Right lobe of liver (tissue), 6 donors: ENCODE results near the gene TPGS1. TPM values are rescaled to one million over a fixed set of nuclear protein-coding genes. Genes with fewer than 3 reads are reported as not detected.

Experiments
- ATAC-seq, 4 donors: fragments of 200-7000 bp; cut with Tn5 transposase; one replicate each; pipeline ENCODE4 v1.9.1; 2020; ENCODE audit warnings: mild to moderate bottlenecking in 4 of 4, moderate library complexity in 4 of 4
- DNase-seq, 3 donors: peaks; one replicate each; pipeline ENCODE4 v3.0.0-alpha.2; 2020
- H3K27ac ChIP-seq, 3 donors: fragments of 200-600 bp; one replicate each; pipeline ENCODE4 v1.8.0; 2022
- H3K27me3 ChIP-seq, 2 donors: fragments of 200-600 bp; one replicate each; pipeline ENCODE4 v1.8.0; 2022
- H3K36me3 ChIP-seq, 4 donors: fragments of 200-600 bp; sonication (generic) in 1 of 4; one replicate each; pipeline versions ENCODE4 v1.5.1 to v1.8.0; 2017 to 2022; ENCODE audit warnings: control low read depth in 1 of 4
- H3K4me1 ChIP-seq, 4 donors: fragments of 200-600 bp; sonication (generic) in 1 of 4; one replicate each; pipeline versions ENCODE4 v1.5.1 to v1.8.0; 2017 to 2022; ENCODE audit warnings: control low read depth in 1 of 4
- H3K4me3 ChIP-seq, 3 donors: fragments of 200-600 bp; one replicate each; pipeline ENCODE4 v1.8.0; 2022
- H3K9me3 ChIP-seq, 4 donors: fragments of 200-600 bp; sonication (generic) in 1 of 4; one replicate each; pipeline versions ENCODE4 v1.5.1 to v1.8.0; 2017 to 2022; ENCODE audit warnings: control low read depth in 1 of 4
- CTCF ChIP-seq, 4 donors: fragments of 200-600 bp in 3 of 4; fragments of 450-650 bp in 1 of 4; IDR thresholded peaks; one replicate each; pipeline versions ENCODE4 v1.5.1 to v1.8.0; 2016 to 2022; ENCODE audit warnings: antibody characterized with exemption in 4 of 4, mild to moderate bottlenecking in 2 of 4
- POLR2A ChIP-seq: fragments of 450-650 bp; IDR thresholded peaks from one replicate; pipeline ENCODE4 v1.6.1; 2017; ENCODE audit warnings: antibody characterized with exemption, mild to moderate bottlenecking
- WGBS: methylation state at CpG from one replicate; pipeline ENCODE4 v1.1.6; 2018; ENCODE audit warnings: low coverage, low lambda C conversion rate; ENCODE audit not compliant: insufficient coverage; ENCODE audit errors: missing lambda C conversion rate; 5-methylcytosine and 5-hydroxymethylcytosine counted together
- intact Hi-C, 2 donors: fragments of 100-400 bp; cut with DNase I; formaldehyde crosslinking; loops; one replicate each; pipeline versions ENCODE4 v1.11.2 to v1.14.1; 2022
- total RNA-seq, 6 experiments: library from RNA; depleted of rRNA in 2 of 6; stranded (reverse); fragments of >200 nt in 2 of 6; fragmentation: NEBNext Ultra II Directional in 3 of 6; extraction: Animal tissue kit (Norgen Biotek cat#: 25700) in 3 of 6; gene quantifications; one replicate each; pipeline versions ENCODE4 v1.1.0 to v1.2.4, GENCODE V29; 2016 to 2023
- donor health status: DM: no; HTN: yes; CAD: no.
- donor health status: DM: no; HTN: no; CAD: no.
- donor health status: DM: no; HTN: no; CAD: no.
- donor health status: DM: no; HTN: yes; CAD: no.
- donor health status: DM: no; HTN: yes; CAD: no.

TPGS1 gene
- total RNA-seq, 6 experiments from 2014 or later, result 8.2 to 42.2 (median 10.3) TPM

DNA sequence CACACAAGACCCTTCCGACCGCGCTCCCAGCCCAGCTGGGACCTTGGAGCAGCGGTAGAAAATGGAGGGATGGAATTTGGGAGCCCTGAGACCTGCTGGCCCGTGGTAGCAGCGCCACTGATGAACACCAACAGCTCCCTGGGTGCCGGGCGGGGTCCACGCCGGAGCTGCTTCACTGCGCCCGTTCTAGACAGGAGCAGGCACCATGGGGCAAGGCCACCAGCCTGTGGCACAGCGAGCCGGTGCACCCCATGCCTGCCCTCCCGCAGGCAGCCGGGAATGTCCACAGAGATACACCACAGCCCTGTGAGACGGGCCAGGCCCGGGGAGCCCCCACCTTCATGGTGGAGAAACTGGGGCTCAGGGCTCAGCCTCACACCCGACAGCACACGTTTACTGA, 36.6 kb upstream of the TPGS1 start:
- TF ChIP-seq POLR2A (no peak), CTCF (IDR thresholded peaks at IDR 0.05) (no peak)
- DNase-seq (no peak), ATAC-seq (no peak)
- no peak overlapping the region for H3K27ac ChIP-seq
- H3K4me1 ChIP-seq, result no peaks in the 10 kb centered on the region
- intact Hi-C loops, result no loop called here
- no peaks in the 10 kb centered on the region for H3K9me3 ChIP-seq
- H3K4me3 ChIP-seq, result no peak overlapping the region
- no peaks in the 10 kb centered on the region for H3K27me3 ChIP-seq
- H3K36me3 ChIP-seq, result no peaks in the 10 kb centered on the region
- WGBS, result 87% methylated on average over 4 of the region's 20 CpGs

DNA sequence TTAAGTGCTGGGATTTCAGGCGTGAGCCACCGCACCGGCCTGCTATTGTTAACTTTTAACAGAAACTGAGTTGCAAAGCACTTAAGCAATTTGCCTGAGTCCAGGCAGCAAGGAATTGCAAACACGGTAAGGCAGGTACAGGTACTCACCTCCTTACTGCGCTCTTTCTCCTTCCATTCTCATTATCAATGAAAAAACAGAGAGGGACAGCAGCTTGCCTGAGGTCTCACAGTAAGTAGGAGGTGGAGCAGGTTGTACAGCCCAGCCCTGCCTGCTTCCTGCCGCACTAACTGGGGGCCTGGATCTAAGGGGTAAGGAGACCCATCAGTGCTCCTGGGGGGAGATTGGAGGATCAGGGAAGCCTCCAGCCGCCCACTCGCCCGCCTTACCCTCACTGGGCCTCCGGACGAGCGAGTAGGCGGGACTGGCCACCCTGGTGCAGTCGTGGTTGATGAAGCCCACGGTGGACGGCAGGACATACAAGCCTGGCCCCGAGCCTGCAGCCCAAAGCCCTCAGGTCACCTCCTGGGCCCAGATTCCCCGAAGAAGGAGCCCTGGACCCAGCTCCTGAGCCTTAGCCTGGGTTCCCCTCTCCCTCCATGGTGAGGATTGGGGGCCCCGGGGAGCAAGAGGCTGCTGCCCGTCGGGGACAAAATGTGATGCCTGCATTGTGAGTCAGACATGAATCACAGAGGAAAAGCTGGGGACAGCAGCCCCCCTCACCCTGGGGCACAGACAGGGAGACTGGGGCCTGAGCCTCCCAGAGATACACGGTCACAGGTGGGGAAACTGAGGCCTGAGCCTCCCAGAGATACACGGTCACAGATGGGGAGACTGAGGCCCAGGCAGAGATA, 35.1 kb upstream of the TPGS1 start:
- Histone ChIP-seq H3K4me1 (no peaks in the 10 kb centered on the region), H3K27ac (no peak overlapping the region), H3K36me3 (no peaks in the 10 kb centered on the region), H3K27me3 (no peaks in the 10 kb centered on the region), H3K9me3 (no peaks in the 10 kb centered on the region), H3K4me3 (no peak overlapping the region)
- no peak for ATAC-seq
- 62% methylated on average over 8 of the region's 23 CpGs for WGBS
- DNase-seq, result peak in 1 of 3 donors; percentile 35
- intact Hi-C loops, result no loop called here
- no peak for TF ChIP-seq CTCF (IDR thresholded peaks at IDR 0.05)
- no peak for TF ChIP-seq POLR2A

DNA sequence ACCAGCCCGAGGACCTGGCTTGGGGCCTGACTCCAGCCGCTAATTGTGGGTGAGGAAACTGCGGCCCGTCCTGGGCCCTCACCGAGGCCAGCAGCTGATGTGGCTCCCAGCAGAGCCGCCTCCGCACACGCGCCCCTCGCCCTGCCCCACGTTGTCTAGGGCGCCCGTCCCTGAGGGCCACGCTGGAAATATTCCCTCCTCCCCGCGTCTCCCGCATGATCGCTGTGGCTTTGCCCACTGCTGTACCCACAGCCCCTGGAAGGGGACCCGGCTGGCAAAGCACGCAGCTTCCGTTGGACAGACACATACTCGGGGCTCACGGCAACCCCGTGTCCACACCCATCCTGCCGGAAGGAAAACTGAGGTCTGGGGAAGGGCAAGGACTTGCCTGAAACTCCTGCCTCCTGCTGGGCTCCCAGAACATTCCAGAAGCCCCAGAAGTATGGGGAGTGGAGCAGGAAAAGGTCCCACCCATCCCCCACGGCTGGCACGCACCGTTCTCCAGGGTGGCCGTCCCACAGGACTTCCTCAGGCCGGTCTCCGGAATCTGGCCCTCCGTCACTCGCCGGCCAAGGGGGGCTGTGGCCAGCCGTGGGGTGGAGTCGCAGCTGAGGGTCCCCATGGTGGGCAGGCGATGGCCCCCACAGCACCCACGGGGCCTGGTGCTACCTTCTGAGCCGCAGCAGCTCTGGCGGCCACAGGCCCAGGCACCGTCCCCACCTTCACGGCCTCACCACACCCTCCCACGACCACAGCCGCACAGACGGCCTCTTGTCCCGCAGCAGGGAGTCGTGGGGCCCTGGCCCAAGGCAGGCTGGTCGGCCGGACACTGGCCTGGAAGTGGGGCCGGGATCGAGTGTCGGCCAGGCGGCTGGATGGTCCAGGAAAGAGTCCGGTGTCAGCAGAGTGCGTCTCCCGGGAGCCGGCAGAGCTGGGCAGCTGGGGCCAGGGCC, 32.9 kb upstream of the TPGS1 start:
- H3K9me3 ChIP-seq, result no peaks in the 10 kb centered on the region
- 32% methylated on average over 12 of the region's 57 CpGs for WGBS
- no peaks in the 10 kb centered on the region for H3K36me3 ChIP-seq
- H3K27me3 ChIP-seq, result no peaks in the 10 kb centered on the region
- peak overlapping the region; percentile 8 to 54 (median 37) for H3K27ac ChIP-seq
- H3K4me1 ChIP-seq, result no peaks in the 10 kb centered on the region
- TF ChIP-seq CTCF (IDR thresholded peaks at IDR 0.05) (no peak), POLR2A (no peak)
- intact Hi-C loops, result no loop called here
- DNase-seq (peak; percentile 52 to 62 (median 56)), ATAC-seq (peak; percentile 68 to 77 (median 70))
- H3K4me3 ChIP-seq, result no peak overlapping the region

DNA sequence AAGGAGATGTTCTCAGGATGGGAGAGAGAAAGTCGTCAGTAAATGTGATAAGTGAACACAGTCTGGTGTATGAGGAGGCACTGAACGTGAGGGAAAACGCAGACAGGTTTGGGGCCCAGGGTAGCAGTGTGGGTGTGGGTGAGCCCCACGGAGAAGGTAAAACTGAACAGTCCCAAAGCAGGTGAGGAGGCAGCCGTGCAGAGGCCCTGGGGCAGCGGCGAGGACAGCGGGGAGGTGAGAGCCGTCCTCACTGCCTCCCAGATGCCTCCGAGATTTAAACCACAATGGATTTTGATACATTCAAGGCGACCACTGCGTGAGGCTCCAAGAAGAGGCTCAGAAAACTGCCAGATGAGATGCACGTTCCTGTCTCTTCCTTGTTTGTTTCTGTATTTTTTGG, 31.9 kb upstream of the TPGS1 start:
- no peak for DNase-seq
- H3K9me3 ChIP-seq, result no peaks in the 10 kb centered on the region
- intact Hi-C loops, result no loop called here
- H3K36me3 ChIP-seq, result no peaks in the 10 kb centered on the region
- H3K4me1 ChIP-seq, result peaks cover 0 to 2% (median 0%) of the 10 kb centered on the region in 4 donors
- H3K27me3 ChIP-seq, result no peaks in the 10 kb centered on the region
- no peak for ATAC-seq
- H3K4me3 ChIP-seq, result no peak overlapping the region
- 71% methylated on average over 8 of the region's 13 CpGs for WGBS
- H3K27ac ChIP-seq, result no peak overlapping the region
- TF ChIP-seq CTCF (IDR thresholded peaks at IDR 0.05) (no peak), POLR2A (no peak)
